HS-5 (cell line): ENCODE results near the gene TXNL4A.

Source experiments
- DNase-seq: peaks from one replicate; pipeline ENCODE4 v3.0.0-alpha.2; 2012; ENCODE audit warnings: low read depth

The TXNL4A gene

DNA sequence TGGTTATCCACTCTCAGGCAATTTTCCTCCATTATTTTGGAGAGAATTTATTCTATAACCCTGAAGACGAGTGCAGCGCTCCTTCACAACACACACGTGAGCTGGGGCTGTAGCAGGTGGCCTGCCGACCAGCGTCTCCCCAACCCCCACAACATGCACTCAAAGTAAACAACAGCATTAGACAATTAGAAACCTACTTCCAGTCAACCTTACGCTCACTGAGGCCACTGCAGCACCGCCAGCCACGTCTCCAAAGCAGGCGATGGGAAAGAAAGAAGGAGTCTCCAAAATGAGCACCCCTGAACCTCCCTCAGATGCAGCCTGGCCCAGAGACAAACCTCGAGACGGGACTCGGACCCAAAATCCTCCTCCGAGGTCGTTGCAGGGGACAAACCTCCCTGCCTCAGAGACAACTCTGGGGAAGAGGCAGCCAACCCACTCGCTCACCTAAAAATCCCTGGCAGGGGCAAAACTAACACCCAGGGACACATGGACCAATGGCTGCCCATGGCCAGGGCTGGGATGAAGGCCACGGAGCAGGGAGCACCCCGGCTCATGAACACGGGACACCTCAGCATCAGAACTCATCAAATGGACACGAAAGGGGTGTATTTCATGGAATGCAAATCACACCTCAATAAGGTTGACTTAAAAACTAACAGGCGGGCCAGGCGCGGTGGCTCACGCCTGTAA is 39.5 kb downstream of the TXNL4A start:
- no peak for DNase-seq

DNA sequence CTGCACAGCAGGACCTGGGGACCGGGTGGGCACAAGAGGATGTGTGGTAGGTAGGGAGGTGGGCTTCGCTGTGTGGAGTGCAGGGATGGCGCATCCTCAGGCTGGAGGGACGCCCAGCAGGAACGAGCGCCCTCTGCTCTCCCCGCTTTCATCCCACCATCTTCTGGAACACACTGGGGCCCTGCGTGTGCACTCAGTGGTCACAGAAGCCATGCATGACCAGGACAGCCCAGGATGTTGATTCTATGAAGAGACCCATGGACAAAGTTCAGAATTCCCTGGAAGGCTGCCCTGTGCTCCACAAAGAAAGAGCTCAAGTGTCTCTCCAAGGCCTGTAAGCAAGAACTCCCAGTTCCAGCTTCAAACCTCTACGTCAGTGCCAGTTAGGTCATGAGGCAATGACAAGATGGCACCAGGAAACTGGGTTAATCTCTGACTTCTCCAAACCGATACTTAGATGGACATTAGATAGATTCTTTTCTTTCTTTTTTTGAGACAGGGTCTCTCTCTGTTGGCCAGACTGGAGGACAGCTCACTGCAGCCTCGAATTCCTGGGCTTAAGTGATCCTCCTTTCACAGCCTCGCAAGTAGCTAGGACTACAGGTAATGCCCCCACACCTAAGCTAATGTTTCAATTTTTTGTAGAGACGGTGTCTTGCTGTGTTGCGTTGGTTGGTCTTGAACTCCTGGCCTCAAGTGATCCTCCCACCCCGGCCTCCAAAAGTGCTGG is 40.3 kb downstream of the TXNL4A start:
- no peak for DNase-seq

DNA sequence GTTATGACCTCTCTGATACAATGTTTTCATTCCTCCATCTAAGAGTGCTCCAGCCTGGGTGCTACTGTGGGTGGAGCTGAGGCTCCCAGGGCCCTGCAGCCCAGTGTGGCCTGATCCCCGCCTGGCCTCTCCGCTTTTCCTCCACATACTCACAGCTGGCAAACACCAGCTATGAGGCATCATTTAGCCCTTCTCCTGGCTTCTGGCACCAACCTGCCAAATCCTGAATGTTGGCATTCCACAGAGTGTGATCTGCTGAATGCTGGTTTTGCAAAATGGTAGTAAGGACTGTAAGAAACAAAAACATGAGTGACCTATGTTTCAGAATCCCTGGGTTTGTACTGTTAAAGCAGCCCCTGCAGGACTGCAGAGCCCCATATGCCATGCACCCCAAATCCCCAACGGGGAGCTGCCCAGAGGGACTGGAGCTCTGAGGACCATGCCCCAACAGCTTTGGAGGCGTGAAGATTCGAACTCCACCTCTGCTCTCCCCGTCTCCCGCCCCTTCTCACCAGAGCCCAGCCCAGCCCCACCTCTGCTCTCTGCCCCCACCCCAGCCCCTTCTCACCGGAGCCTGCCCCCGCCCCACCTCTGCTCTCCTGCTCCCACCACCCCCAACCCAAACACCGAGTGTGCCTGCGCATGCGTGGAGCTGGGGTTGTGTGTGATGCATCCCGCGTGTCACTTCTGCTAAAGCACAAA is 41.2 kb downstream of the TXNL4A start:
- DNase-seq = no peak

DNA sequence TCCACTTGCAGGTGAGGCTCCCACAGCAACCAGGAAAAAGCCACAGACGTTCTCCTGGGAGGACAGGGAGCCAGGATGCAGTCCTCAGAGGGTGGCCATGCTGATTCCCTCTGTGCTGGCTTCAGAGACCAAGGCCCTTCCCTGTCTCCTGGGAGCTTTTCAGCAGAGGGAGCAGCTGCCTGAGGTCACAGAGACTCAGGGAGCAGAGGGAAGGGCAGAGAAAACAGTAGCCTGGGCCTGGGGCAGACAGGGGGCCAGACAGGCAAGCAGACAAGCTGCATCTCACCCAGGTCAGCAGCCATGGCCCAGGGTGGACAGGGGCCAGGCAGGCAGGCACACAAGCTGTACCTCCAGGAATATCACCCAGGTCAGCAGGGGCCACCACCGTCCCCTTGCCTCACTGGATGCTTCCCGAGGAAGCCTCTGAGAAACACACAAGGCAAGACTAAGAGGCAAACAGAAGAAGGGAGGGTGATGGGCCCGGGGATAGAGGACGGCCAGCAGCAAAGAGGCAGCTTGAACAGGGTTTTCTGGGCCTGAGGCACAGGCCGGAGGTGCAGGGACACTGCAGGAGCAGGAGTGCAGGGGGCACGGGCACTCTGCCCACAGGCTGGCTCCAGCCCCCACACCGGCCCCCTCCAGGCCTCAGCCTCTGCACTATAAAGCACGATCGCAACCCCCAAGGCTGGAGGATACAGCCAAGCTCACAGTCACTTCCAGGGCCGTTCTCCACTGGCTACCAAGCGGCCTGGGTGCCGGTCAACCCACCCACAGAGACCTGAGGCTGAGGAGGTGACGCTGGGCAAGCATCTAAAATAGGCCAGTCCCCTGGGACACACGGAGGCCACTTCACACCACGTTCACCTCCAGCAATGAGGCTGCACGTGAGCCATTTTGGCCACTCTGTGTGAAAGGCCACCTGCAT is 43.0 kb downstream of the TXNL4A start:
- DNase-seq = no peak

DNA sequence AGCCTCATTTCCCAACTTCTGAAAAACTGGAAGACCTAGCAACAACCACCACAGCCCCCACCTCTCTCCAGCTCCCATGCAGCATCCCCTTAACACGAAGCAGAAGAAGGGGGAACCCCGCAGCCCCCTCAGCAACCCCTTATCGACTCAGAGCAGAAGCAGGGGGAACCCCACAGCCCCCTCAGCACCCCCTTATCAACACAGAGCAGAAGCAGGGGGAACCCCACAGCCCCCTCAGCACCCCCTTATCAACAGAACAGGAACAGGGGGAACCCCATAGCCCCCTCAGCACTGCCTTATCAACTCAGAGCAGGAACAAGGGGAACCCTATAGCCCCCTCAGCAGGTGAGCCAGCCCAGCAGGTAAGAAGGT is 43.6 kb downstream of the TXNL4A start:
- no peak for DNase-seq

DNA sequence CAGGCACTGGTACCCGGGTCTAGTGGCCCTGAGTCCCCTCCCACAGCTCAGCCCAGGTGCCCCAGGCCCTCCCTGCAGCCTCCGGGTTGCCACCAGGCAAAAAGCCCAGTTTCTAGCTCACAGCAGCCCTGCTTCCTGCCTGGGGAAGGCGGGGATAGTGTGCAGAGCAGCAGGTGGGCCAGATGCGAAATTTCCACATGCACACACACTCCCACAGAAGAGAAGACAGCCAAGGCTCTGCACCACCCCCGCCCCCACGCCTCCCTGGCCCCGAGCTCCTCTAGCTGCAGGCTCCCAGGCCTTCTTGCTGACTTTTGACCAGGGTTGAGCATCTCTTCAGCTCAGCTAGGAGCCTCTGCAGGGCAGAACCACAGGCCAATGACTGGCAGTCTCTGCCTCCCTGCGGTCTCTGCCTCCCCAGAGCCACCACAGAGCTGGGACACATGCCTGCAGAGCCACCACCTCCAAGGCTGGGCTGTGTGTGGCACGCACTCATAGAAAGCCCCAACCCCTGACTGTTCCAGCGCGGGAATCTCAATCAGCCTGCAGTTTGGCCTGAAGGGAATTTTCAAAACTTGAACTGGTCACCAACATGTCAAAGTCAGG is 44.1 kb downstream of the TXNL4A start:
- DNase-seq = no peak

DNA sequence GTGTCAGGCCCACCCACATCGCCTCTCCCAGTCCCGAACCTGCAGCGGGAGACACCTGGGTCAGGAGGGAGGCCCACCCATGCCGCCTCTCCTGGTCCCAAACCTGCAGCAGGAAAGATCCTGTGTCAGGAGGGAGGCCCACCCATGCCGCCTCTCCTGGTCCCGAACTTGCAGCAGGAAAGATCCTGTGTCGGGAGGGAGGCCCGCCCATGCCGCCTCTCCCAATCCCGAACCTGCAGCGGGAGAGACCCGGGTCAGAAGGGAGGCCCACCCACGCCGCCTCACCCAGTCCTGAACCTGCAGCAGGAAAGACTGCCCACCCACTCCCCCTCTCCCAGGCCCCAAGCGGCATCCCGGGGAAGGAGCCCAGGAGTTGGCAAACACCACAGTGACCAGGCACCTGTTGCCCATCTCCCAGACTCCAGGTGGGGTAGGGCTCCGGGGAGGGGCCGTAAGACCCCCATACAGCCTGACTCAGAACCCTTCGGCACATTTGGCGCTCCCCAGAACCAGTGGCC is 44.7 kb downstream of the TXNL4A start:
- no peak for DNase-seq

DNA sequence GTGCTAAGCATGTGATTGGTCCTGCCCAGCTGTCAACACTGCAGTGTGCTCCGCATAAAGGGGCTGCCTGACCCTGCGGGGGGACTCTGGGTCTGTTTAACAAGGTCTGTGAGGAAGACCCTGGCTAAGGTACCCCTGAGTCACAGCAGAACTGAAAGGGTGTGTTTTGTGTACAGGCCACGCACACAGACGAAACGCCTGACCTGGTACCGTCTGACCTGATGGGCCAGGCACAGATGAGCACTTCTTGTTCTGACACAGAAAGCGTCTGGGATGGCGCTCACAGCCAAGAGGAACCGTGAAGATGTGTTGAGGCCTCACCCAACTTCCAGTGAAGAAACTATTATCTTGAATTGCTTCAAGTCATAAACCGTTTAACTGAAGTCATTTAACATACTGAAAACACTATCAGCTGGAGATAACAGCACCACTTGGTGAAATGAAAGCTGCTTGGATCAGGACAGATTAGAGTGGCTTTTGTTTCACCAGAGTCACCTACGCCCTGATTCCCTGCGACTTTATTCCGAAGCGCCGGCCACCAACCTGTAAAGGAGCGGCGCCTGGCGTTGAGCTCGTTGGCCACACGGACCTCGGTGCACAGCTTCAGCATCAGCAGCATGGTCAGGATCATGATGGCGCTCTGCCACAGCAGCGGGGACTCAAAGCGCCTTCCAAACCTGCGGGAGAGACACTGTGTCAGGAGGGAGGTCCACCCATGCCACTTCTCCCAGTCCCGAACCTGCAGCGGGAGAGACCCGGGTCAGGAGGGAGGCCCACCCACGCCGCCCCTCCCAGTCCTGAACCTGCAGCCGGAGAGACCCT is 45.4 kb downstream of the TXNL4A start:
- DNase-seq = no peak

DNA sequence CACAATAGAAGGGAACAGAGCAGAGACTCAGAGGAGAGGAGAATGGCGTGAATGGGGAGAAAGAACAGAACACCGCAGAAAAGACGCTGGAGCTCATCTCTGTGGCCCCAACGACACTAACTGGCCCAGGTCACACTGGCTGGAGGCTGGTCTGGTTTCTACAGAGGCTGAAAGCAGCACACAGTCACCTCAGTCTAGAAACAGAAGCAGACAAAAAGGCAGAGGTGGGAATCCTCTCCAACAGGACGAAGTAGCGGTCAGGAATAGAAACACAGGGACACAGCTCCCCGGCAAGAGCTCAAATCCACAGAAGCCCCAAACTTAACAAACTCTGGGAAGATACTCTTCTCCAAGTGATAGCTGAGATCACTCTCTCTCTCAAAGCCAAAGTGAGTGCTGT is 46.2 kb downstream of the TXNL4A start:
- no peak for DNase-seq

DNA sequence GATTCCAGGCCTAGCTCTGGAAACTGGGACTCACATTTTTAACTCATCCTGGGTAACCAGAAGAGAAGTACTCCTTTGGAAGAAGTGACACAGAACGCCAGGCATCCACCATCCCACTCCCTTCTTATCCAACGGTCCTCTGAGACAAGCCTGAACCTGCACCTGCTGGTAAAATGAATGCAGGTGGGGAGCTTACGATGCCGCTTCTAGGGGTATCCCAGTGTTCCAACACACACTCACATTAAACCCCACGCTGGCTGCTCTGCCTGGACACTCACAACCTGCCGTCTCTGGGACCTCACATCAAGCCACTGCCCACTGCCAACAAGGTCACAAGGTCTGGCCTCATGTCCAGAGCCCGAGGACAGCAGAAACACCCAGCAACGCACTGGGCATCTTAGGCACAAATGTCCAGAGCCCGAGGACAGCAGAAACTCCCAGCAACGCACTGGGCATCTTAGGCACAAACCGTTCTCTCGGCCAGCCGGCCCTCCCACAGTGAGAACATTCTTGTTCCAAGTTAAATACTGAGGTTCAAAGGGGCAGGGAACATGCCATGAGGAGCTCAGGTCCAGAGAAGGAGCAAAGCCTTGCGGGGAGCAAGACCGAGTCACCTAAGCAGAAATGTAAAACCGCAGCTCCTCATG is 46.8 kb downstream of the TXNL4A start:
- no peak for DNase-seq

DNA sequence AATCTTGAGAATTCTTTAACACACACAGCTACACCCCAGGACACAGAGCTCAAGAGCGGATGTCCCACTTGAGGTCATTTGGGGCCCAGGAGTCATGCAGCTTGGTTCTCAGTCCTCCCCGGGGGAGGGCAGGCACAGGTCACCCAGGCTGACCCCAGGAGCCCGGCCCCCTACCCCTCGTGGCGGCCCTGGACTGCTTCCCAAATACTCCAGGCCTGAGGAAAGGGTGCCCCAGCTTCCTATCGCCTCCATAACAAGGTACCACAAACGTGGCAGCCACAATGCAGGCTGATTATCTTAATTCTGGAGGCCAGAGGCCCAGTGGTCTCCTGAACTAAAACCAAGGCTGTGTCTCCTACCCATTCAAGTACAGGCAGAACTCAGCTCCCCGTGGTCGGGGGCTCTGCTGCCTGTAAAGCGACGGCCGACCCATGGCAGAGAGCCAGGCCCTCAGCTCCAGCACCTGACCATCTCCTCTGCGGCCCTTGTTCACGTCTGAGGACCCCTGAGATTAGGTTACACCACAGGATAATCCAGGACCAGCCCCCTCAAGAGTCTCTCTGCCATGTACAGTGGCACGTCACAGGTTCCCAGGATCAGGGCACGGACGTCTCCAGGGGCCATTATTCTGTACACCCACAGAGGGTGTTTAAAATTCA is 47.4 kb downstream of the TXNL4A start:
- no peak for DNase-seq

DNA sequence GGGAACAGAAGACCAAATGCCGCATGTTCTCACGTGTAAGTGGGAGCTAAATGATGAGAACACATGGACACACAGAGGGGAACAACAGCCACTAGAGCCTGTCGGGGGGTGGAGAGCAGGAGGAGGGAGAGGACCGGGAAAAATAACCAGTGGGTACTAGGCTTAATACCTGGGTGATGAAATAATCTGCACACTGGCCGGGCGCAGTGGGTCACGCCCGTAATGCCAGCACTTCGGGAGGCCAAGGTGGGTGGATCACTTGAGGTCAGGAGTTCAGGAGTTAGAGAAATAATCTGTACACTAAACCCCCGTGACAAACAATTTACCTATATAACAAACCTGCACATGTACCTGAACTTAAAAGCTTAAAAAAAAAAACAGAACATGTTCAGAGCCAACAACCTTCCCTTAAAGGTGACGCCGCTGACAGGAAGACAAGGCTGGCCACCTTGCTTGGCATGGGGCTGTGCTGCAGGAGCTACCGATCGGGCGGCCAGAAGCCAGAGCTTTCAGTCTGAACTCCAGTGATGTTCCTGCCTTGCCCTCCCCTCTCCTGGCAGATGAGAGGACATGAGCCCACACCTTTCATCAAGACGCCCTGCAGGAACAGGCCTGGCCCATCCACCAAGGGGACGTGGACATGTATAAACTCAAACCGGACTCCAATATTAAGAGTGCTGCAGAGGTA is 48.1 kb downstream of the TXNL4A start:
- DNase-seq = no peak

DNA sequence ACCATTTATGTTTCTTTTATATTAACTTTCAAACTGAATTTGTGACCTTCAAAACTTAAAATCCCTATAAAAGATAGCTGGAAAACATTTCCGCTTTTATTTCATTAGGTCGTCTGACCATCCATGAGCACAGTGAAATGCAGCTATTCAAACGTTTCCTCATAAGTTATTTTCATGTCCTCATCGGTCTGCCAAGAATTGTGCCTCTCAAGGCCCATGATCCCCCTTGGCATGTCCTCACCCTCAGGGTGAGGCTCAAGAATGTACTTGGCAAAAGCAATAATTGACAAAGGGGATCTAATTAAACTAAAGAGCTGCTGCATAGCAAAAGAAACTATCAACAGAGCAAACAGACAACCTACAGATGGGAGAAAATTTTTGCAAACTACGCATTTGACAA is 49.3 kb downstream of the TXNL4A start:
- no peak for DNase-seq

DNA sequence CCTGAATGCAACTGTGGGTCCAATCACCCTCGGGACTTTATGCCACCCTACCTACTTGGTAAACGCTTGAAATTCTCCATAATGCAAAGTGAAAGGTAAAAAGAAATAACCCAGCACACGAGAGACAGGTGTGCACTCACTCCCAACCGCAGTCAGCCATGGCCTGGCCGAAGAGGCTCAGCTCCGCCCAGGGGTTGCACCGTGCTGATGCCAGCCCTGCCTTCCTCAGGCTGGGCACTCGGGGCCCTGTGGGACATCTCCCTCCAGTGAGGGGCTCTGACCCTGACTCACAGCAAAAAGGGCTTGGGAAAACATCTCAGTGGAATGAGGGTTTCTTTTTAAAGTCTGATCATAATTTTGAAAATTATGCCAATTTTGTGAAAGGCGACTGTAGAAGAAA is 50.2 kb downstream of the TXNL4A start:
- no peak for DNase-seq

DNA sequence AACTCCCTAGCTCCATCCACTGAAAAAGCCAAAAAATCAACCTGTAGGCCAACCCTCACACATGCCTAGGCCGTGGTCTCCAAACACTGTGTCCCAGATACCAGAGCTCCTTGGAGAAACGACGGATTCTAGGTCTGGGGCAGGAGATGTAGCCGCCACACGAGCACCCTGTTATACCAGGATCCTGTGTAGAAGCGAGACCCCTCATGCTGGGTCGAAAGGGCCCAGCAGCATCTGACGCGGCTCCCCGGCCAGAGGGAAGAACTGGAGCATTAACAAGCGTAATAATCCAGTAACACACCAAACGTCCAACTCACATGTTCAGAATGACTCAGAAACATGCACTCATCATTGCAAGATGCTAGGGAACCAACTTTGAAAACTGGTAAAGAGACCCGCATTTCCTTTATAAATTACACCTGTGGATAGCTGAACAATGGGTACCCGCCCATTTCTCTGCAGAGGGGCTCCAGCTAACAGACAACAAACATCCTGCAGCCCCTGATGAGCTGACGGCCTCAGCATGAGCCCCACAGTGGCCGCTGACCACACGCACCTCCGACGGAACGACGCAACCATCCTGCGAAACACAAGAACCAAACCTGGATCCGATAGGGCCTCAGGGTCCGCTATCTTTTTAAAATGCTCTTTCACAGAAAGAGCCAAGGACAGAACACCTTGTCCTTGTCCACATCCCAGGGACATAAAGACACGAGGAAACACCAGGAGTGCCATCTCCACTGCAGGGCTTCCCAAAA is 51.1 kb downstream of the TXNL4A start:
- no peak for DNase-seq

DNA sequence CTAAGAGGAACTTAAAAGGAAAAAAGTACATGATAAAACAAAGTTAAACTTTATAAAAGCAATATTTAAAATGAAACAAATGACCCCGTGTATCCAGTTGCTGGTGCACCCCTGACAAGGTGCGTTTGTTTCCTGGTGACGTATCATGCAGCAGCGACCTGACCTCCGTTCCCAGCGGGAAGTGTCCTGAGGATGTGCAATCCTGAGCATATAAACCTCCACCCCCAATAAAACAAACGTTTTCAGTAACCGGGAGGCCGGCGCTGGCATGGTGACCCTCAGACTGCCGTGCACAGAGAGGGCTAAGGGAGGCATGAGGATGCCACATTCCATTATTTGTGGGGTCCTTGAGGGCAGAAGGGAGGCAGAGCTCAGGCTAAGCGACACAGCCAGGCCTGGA is 51.7 kb downstream of the TXNL4A start:
- no peak for DNase-seq

DNA sequence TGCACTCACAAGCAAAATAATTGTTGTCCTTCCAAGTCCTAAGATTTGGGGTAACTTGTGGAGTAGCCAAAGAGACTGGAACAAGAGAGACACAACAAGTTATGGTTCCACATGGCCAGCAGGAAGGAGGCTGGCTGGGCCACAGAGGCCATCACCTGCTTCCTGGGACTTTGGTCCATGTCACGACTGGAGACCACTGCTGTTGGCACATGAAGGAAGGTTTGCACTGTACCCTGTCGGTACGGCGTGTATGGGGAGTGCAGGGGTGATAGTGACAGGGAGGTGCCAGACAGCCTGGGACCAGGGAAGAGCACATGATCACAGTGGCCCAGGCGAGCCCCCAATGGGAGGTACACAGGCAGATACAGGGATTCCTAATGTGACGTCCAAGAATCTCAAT is 52.4 kb downstream of the TXNL4A start:
- DNase-seq = no peak

DNA sequence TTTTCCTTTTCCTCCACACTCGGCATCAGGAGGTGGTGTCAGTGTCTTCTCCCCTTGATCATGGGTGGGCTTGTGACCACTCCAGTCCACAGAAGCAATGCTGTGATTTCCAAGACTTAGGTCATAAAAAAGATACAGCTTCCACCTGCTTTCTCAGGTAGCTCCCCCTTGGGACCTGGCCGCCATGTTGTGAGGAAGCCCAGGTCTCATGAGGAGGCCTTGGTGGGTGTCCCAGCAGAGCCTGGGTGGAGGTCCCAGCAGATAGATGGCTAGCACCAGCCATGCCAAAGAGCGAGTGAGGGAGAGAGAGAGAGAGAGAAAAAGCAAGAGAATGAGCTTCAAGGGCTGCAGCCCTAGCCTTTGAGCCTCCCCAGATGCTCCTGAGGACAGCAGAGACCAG is 52.9 kb downstream of the TXNL4A start:
- no peak for DNase-seq
